OCI-LY1 (cell line): ENCODE results near the gene RNF19B.

ENCODE experiments used
- CTCF ChIP-seq: fragments of 200-600 bp; sonication (generic), shearing (Covaris generic); IDR thresholded peaks from 2 replicates; pipeline ENCODE4 v1.5.1; 2017; ENCODE audit warnings: mild to moderate bottlenecking, antibody characterized with exemption, low read length, moderate library complexity, mixed read lengths
- EZH2 ChIP-seq: fragments of 200-600 bp; sonication (generic), shearing (Covaris generic); IDR thresholded peaks from 2 replicates; pipeline ENCODE4 v1.8.0; 2017; ENCODE audit warnings: borderline replicate concordance, mixed run types, mild to moderate bottlenecking, antibody characterized with exemption, low read length, moderate library complexity, mixed read lengths

DNA sequence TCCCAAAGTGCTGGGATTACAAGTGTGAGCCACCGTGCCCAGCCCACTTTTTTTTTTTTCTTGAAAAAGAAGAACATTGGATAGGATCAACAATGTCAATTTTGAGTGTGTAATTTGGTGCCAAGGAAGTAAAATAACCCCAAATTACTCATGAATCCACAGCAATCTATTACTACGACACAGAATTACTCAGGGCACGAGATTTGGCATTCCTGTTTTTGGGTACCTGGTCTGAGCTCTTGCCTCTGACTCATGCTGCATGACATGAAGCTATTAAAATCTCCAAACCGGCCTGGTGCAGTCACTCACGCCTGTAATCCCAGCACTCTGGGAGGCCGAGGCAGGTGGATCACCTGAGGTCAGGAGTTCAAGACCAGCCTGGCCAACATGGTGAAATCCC is 10.4 kb downstream of the RNF19B start:
- TF ChIP-seq CTCF, result no peak
- no peak for TF ChIP-seq EZH2
